ENCODE data around the gene ANKMY1. TPM values are rescaled to one million over a fixed set of nuclear protein-coding genes. Genes with fewer than 3 reads are reported as not detected.

ANKMY1 gene
- total RNA-seq, 1 experiment from 2014 or later: 19.5 TPM

- no peaks in the 10 kb centered on the region for H3K36me3 ChIP-seq (ENCODE audit: low read depth, low read length)
- no peak overlapping the region for H3K4me2 ChIP-seq (ENCODE audit: low read length)
- H3K9ac ChIP-seq (ENCODE audit: low read length): no peak overlapping the region
- ATAC-seq: no peak
- H4K20me1 ChIP-seq (ENCODE audit: low read length): no peaks in the 10 kb centered on the region
- no TSS peak for BruUV-seq (replicated peaks)
- no peak overlapping the region for H3K27ac ChIP-seq (ENCODE audit: low read length)
- no peak overlapping the region for H3K4me3 ChIP-seq (ENCODE audit: low read length)
- H3F3A ChIP-seq (ENCODE audit: low read length, unreplicated experiment): no peaks in the 10 kb centered on the region
- no peaks in the 10 kb centered on the region for H3K79me2 ChIP-seq (ENCODE audit: low read length)
- H3K9me2 ChIP-seq (replicated peaks; ENCODE audit: low read length): no peaks in the 10 kb centered on the region
- no peaks in the 10 kb centered on the region for H3K4me1 ChIP-seq (ENCODE audit: insufficient read depth, low read length)
- intact Hi-C loops (cut with micrococcal nuclease): no loop called here
- TF ChIP-seq EZH2 (IDR thresholded peaks at IDR 0.05; ENCODE audit: low read length, unreplicated experiment) (no peak), CTCF (conservative IDR thresholded peaks at IDR 0.05; ENCODE audit: low read depth, low read length) (no peak), EZH2phosphoT487 (IDR thresholded peaks at IDR 0.05; ENCODE audit: borderline replicate concordance, low read length) (no peak)
- no peak for DNase-seq
- CTCF ChIA-PET: no interaction called here
- H3K9me3 ChIP-seq (ENCODE audit: low read length): 0 out of 2 replicates have a peak, but pooled peaks cover 8% of the 10 kb centered on the region
- no peak overlapping the region for H2AFZ ChIP-seq (ENCODE audit: low read length)
- POLR2A ChIA-PET (ENCODE audit: unreplicated experiment): no interaction called here
- no peaks in the 10 kb centered on the region for H3K27me3 ChIP-seq (ENCODE audit: low read length)
Measured at GRCh38 chr2:240491483-240491882, 66.3 kb downstream of the ANKMY1 start.

- ATAC-seq (no peak), DNase-seq (no peak)
- no peaks in the 10 kb centered on the region for H4K20me1 ChIP-seq (ENCODE audit: low read length)
- POLR2A ChIA-PET (ENCODE audit: unreplicated experiment): no interaction called here
- H3K36me3 ChIP-seq (ENCODE audit: low read depth, low read length): no peaks in the 10 kb centered on the region
- no peaks in the 10 kb centered on the region for H3K9me2 ChIP-seq (replicated peaks; ENCODE audit: low read length)
- no peaks in the 10 kb centered on the region for H3K4me1 ChIP-seq (ENCODE audit: insufficient read depth, low read length)
- H3K9ac ChIP-seq (ENCODE audit: low read length): no peak overlapping the region
- no peaks in the 10 kb centered on the region for H3K27me3 ChIP-seq (ENCODE audit: low read length)
- no peaks in the 10 kb centered on the region for H3K9me3 ChIP-seq (ENCODE audit: low read length)
- no peaks in the 10 kb centered on the region for H3F3A ChIP-seq (ENCODE audit: low read length, unreplicated experiment)
- CTCF ChIA-PET: no interaction called here
- BruUV-seq (replicated peaks): no TSS peak
- no peak overlapping the region for H3K27ac ChIP-seq (ENCODE audit: low read length)
- intact Hi-C loops (cut with micrococcal nuclease): no loop called here
- no peak overlapping the region for H2AFZ ChIP-seq (ENCODE audit: low read length)
- TF ChIP-seq EZH2phosphoT487 (IDR thresholded peaks at IDR 0.05; ENCODE audit: borderline replicate concordance, low read length): no peak
- no peak overlapping the region for H3K4me3 ChIP-seq (ENCODE audit: low read length)
- no peak overlapping the region for H3K4me2 ChIP-seq (ENCODE audit: low read length)
- no peaks in the 10 kb centered on the region for H3K79me2 ChIP-seq (ENCODE audit: low read length)
Measured at GRCh38 chr2:240482141-240482540, 75.6 kb downstream of the ANKMY1 start.

- DNase-seq (no peak), ATAC-seq (no peak)
- BruUV-seq (replicated peaks): no TSS peak
- H3F3A ChIP-seq (ENCODE audit: low read length, unreplicated experiment): no peaks in the 10 kb centered on the region
- POLR2A ChIA-PET (ENCODE audit: unreplicated experiment): no interaction called here
- no peaks in the 10 kb centered on the region for H3K36me3 ChIP-seq (ENCODE audit: low read depth, low read length)
- H3K4me2 ChIP-seq (ENCODE audit: low read length): no peak overlapping the region
- no peaks in the 10 kb centered on the region for H3K27me3 ChIP-seq (ENCODE audit: low read length)
- H2AFZ ChIP-seq (ENCODE audit: low read length): no peak overlapping the region
- no peaks in the 10 kb centered on the region for H3K79me2 ChIP-seq (ENCODE audit: low read length)
- H3K4me3 ChIP-seq (ENCODE audit: low read length): no peak overlapping the region
- CTCF ChIA-PET: no interaction called here
- no peaks in the 10 kb centered on the region for H3K4me1 ChIP-seq (ENCODE audit: insufficient read depth, low read length)
- H3K27ac ChIP-seq (ENCODE audit: low read length): no peak overlapping the region
- H3K9ac ChIP-seq (ENCODE audit: low read length): no peak overlapping the region
- TF ChIP-seq EZH2phosphoT487 (IDR thresholded peaks at IDR 0.05; ENCODE audit: borderline replicate concordance, low read length) (no peak), EZH2 (IDR thresholded peaks at IDR 0.05; ENCODE audit: low read length, unreplicated experiment) (no peak), CTCF (conservative IDR thresholded peaks at IDR 0.05; ENCODE audit: low read depth, low read length) (no peak)
- intact Hi-C loops (cut with micrococcal nuclease): no loop called here
- no peaks in the 10 kb centered on the region for H3K9me3 ChIP-seq (ENCODE audit: low read length)
- H3K9me2 ChIP-seq (replicated peaks; ENCODE audit: low read length): no peaks in the 10 kb centered on the region
- H4K20me1 ChIP-seq (ENCODE audit: low read length): no peaks in the 10 kb centered on the region
Measured at GRCh38 chr2:240481720-240482119, 76.1 kb downstream of the ANKMY1 start.

All from PC-3 (cell line).